MM.1S (cell line): ENCODE results near the gene GALNT9.

Experiments
- DNase-seq: peaks from one replicate; pipeline ENCODE4 v3.0.0-alpha.2; 2015
- H2AFZ ChIP-seq: fragments of 300-600 bp; sonication (generic); 2 replicates; pipeline ENCODE4 v1.6.0; 2016; ENCODE audit warnings: antibody characterized with exemption, low read length
- H3F3A ChIP-seq: fragments of 300-600 bp; sonication (generic); 2 replicates; pipeline ENCODE4 v1.6.1; 2016; ENCODE audit warnings: mild to moderate bottlenecking, antibody characterized with exemption, low read length, moderate library complexity, mixed read lengths; ENCODE audit not compliant: insufficient read depth
- H3K27ac ChIP-seq: fragments of 300-600 bp; sonication (generic); 2 replicates; pipeline ENCODE4 v1.5.1; 2016; ENCODE audit warnings: mild to moderate bottlenecking, low read length
- H3K27me3 ChIP-seq: fragments of 300-600 bp; sonication (generic); replicated peaks from 2 replicates; pipeline ENCODE4 v1.6.0; 2016; ENCODE audit warnings: low read length; ENCODE audit not compliant: insufficient read depth
- H3K36me3 ChIP-seq: fragments of 300-600 bp; sonication (generic); replicated peaks from 2 replicates; pipeline ENCODE4 v1.6.1; 2016; ENCODE audit warnings: mild to moderate bottlenecking, low read length, mixed read lengths; ENCODE audit not compliant: insufficient read depth
- H3K4me1 ChIP-seq: fragments of 300-600 bp; sonication (generic); 2 replicates; pipeline ENCODE4 v1.6.1; 2016; ENCODE audit warnings: low read length, mixed read lengths
- H3K4me2 ChIP-seq: fragments of 300-600 bp; sonication (generic); 2 replicates; pipeline ENCODE4 v1.6.0; 2016; ENCODE audit warnings: low read depth, low read length
- H3K4me3 ChIP-seq: fragments of 300-600 bp; sonication (generic); 2 replicates; pipeline ENCODE4 v1.5.1; 2016; ENCODE audit warnings: low read length, mixed read lengths
- H3K79me2 ChIP-seq: fragments of 300-600 bp; sonication (generic); 2 replicates; pipeline ENCODE4 v1.6.1; 2016; ENCODE audit warnings: mixed run types, low read length, mixed read lengths
- H3K9ac ChIP-seq: fragments of 300-600 bp; sonication (generic); 2 replicates; pipeline ENCODE4 v1.6.1; 2016; ENCODE audit warnings: low read length, mixed read lengths
- H3K9me2 ChIP-seq: fragments of 300-600 bp; sonication (generic); replicated peaks from 2 replicates; pipeline ENCODE4 v1.6.1; 2016; ENCODE audit warnings: mild to moderate bottlenecking, low read length, mixed read lengths; ENCODE audit not compliant: insufficient read depth
- H3K9me3 ChIP-seq: fragments of 300-600 bp; sonication (generic); replicated peaks from 2 replicates; pipeline ENCODE4 v1.6.1; 2016; ENCODE audit warnings: mild to moderate bottlenecking, low read length, mixed read lengths; ENCODE audit not compliant: insufficient read depth
- H4K20me1 ChIP-seq: fragments of 300-600 bp; sonication (generic); 2 replicates; pipeline ENCODE4 v1.6.1; 2016; ENCODE audit warnings: mild to moderate bottlenecking, low read length, moderate library complexity, mixed read lengths; ENCODE audit not compliant: insufficient read depth
- EZH2 ChIP-seq: fragments of 300-600 bp; sonication (generic); optimal IDR thresholded peaks from 2 replicates; pipeline ENCODE3; 2017; ENCODE audit warnings: low read depth, mild to moderate bottlenecking, antibody characterized with exemption, low read length, mixed read lengths
- EZH2phosphoT487 ChIP-seq: fragments of 300-600 bp; sonication (generic); IDR thresholded peaks from 2 replicates; pipeline ENCODE4 v1.6.1; 2018; ENCODE audit warnings: antibody characterized with exemption, low read length
- TF ChIP-seq, protein P1 (sequence below): fragments of 300-600 bp; sonication (generic); IDR thresholded peaks from 2 replicates; pipeline ENCODE4 v1.5.1; 2016; ENCODE audit warnings: antibody characterized with exemption, low read length, mixed read lengths

The GALNT9 gene

DNA sequence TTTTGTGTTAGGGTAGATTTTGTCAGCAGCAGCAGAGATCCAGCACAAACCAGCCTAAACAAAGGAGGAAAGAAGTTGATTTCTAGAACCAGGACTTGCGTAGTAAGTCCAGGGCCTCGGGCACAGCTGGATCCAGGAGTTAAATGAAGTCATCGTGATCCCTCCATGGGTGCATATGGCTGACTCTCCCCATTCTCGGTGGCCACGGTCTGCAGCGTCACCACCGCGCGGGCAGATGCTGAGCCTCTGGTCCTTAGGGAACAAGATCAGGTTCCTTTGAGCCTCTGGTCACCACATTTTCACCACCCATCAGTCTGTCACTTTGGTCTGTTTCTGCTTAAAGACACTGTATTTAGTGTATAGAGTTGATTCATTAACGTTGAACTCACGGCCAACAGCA, 14.8 kb upstream of the GALNT9 start:
- Histone ChIP-seq H3F3A (no peaks in the 10 kb centered on the region), H4K20me1 (no peaks in the 10 kb centered on the region), H3K27ac (no peak overlapping the region), H3K79me2 (no peaks in the 10 kb centered on the region), H3K9ac (no peak overlapping the region), H3K4me1 (no peaks in the 10 kb centered on the region), H3K4me2 (no peak overlapping the region), H3K9me2 (no peaks in the 10 kb centered on the region), H3K9me3 (no peaks in the 10 kb centered on the region), H2AFZ (no peak overlapping the region), H3K36me3 (no peaks in the 10 kb centered on the region), H3K4me3 (no peak overlapping the region), H3K27me3 (peaks cover 23% of the 10 kb centered on the region)
- DNase-seq: no peak
- TF ChIP-seq EZH2 (no peak), EZH2phosphoT487 (no peak)
- TF ChIP-seq, protein P1, sequence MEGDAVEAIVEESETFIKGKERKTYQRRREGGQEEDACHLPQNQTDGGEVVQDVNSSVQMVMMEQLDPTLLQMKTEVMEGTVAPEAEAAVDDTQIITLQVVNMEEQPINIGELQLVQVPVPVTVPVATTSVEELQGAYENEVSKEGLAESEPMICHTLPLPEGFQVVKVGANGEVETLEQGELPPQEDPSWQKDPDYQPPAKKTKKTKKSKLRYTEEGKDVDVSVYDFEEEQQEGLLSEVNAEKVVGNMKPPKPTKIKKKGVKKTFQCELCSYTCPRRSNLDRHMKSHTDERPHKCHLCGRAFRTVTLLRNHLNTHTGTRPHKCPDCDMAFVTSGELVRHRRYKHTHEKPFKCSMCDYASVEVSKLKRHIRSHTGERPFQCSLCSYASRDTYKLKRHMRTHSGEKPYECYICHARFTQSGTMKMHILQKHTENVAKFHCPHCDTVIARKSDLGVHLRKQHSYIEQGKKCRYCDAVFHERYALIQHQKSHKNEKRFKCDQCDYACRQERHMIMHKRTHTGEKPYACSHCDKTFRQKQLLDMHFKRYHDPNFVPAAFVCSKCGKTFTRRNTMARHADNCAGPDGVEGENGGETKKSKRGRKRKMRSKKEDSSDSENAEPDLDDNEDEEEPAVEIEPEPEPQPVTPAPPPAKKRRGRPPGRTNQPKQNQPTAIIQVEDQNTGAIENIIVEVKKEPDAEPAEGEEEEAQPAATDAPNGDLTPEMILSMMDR: no peak

DNA sequence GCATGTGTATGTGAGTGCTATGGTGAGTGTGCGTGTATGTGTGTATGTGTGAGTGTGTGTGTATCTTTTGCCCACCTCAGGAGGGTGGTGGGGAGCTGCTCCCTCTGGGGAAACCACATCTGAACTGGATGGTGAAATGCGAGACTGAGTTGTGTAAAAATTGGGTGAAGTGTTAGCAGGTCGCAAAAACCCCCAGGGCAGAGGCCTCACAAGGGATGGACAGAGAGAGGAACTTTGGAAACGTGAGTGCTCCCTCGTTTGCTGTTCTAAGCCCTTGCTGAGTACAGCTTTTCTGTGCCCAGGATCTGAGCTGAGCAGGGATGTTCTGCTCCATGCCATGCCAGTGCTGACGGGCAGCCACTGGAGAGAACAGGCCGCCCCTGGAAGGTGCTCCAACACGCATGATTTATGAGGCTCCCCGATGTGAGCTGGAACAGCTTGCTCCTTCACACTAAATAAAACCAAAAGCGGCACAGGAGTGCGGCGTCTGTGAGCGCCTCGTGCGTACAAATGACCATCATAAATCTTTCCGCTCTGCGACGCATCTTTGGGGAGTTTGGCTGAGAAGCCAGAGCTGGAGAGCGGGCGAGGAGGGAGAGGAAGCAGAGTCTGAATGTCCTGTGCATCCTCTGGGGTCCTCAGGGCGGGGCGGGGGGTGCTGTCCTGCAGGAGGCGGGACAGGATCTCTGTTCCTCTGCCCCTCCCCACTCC, 14.1 kb upstream of the GALNT9 start:
- Histone ChIP-seq H3K4me3 (no peak overlapping the region), H3K36me3 (no peaks in the 10 kb centered on the region), H3K9ac (no peak overlapping the region), H3K9me3 (no peaks in the 10 kb centered on the region), H3K27me3 (peaks cover 21% of the 10 kb centered on the region), H3K4me1 (no peaks in the 10 kb centered on the region), H3K27ac (no peak overlapping the region), H3K79me2 (no peaks in the 10 kb centered on the region), H3K9me2 (no peaks in the 10 kb centered on the region), H3K4me2 (no peak overlapping the region), H3F3A (no peaks in the 10 kb centered on the region), H4K20me1 (no peaks in the 10 kb centered on the region), H2AFZ (no peak overlapping the region)
- TF ChIP-seq EZH2 (no peak), EZH2phosphoT487 (no peak)
- TF ChIP-seq, protein P1: no peak
- DNase-seq: no peak

DNA sequence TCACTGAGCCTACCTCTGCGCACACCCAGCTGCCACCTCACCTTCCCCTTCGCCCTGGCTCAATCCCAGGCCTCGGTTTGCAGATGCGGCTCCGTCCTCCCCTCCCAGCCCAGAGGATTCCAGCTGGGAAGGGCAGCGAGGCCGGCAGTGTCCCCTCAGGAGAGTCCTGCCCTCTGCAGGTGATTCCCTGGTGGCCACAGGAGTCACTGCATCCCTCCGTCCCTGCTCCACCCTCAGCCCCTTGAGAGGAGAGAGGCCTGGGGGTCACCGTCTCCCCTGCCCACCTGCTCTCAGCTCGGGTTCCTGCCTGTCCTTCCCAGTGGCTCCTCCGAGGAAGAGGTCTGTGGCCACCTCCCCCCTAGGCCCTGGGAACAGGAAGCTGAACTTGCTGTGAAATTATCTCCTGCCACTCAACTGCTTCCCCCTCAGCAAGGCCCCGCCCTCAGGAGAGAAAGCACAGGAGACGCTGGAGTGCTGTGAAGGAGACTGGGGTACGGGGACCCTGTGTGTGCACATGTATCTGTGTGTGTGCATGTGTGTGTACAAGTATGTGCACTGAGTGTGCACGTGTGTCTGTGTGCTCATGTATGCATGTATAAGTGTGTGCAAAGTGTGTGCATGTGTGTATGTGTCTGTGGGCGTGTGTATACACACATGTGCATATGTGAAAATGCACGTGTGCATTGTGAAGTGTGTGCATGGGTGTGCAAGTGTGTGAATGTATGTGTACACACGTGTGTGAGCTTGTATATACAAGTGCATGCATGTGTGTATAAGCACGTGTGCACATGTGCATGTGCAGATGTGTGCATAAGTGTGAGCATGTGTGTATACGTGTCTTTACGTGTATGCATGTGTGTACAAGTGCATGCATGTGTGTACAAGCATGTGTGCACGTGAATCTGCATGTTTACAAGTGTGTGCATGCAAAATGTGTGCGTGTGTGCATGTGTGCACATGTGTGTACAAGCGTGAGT, 13.2 kb upstream of the GALNT9 start:
- DNase-seq: no peak
- Histone ChIP-seq H2AFZ (no peak overlapping the region), H3F3A (no peaks in the 10 kb centered on the region), H4K20me1 (no peaks in the 10 kb centered on the region), H3K27ac (no peak overlapping the region), H3K9ac (no peak overlapping the region), H3K4me1 (no peaks in the 10 kb centered on the region), H3K9me3 (no peaks in the 10 kb centered on the region), H3K36me3 (no peaks in the 10 kb centered on the region), H3K9me2 (no peaks in the 10 kb centered on the region), H3K27me3 (peaks cover 14% of the 10 kb centered on the region), H3K79me2 (no peaks in the 10 kb centered on the region), H3K4me3 (no peak overlapping the region), H3K4me2 (no peak overlapping the region)
- TF ChIP-seq, protein P1: no peak
- no peak for TF ChIP-seq EZH2
- no peak for TF ChIP-seq EZH2phosphoT487
